Stimulated activated naive CD8-positive, alpha-beta T cell treated with anti-CD3 and anti-CD28 coated beads, Interleukin-15, Interleukin-2, amounts not matched to agents 100 ng/mL and 50 ng/mL, for 24 hours (primary cell): ENCODE measurements around the gene GOLGA6D.
"Not testable (repeated sequence)": the region's sequence is repeated elsewhere in the genome, so short reads cannot be mapped to it uniquely, and the experiment has no call there.

Experiments used
- H3K27ac Mint-ChIP-seq: one replicate; pipeline ENCODE4 v1.8.0; 2021; ENCODE audit warnings: mild to moderate bottlenecking, mixed read lengths
- H3K27me3 Mint-ChIP-seq: one replicate; pipeline ENCODE4 v1.8.0; 2021; ENCODE audit warnings: mixed read lengths
- H3K36me3 Mint-ChIP-seq: one replicate; pipeline ENCODE4 v1.8.0; 2021; ENCODE audit warnings: low read depth, mixed read lengths
- H3K4me1 Mint-ChIP-seq: one replicate; pipeline ENCODE4 v1.8.0; 2021; ENCODE audit warnings: low read depth, mixed read lengths
- H3K4me3 Mint-ChIP-seq: one replicate; pipeline ENCODE4 v1.8.0; 2021; ENCODE audit warnings: mild to moderate bottlenecking, mixed read lengths
- H3K9me3 Mint-ChIP-seq: one replicate; pipeline ENCODE4 v1.8.0; 2021; ENCODE audit warnings: mixed read lengths

GOLGA6D gene

GRCh38 chr15:75309711-75310110 is 27.1 kb downstream of the GOLGA6D start:
- Mint-ChIP-seq H3K27ac (no peak overlapping the region), H3K4me3 (no peak overlapping the region), H3K9me3 (no peaks in the 10 kb centered on the region), H3K4me1 (peaks cover 15% of the 10 kb centered on the region), H3K36me3 (no peaks in the 10 kb centered on the region), H3K27me3 (peaks cover 43% of the 10 kb centered on the region)

DNA sequence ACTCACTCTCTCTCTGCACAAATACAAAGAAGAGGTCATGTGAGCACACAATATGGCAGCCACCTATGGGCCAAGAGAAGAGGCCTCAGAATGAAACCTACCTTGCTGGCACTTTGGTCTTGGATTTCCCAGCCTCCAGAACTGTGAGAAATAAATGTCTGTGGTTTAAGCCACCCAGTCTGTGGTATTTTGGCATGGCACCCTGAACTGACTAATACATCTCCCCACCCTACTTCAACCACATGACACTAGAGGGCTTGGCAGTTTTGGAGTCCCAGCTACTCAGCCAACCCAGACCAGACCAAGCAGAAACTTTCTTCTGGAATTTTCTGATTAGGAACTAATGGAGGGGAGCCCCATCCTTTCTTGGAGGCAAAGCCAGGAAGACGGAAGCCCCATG is 29.9 kb downstream of the GOLGA6D start:
- peaks cover 15% of the 10 kb centered on the region for H3K4me1 Mint-ChIP-seq
- not testable (repeated sequence) for H3K27ac Mint-ChIP-seq, H3K4me3 Mint-ChIP-seq, H3K9me3 Mint-ChIP-seq, H3K36me3 Mint-ChIP-seq
- peaks cover 20% of the 10 kb centered on the region for H3K27me3 Mint-ChIP-seq

- no peak overlapping the region for H3K4me3 Mint-ChIP-seq
- H3K27me3 Mint-ChIP-seq = peaks cover 12% of the 10 kb centered on the region
- H3K9me3 Mint-ChIP-seq = no peaks in the 10 kb centered on the region
- peaks cover 15% of the 10 kb centered on the region for H3K4me1 Mint-ChIP-seq
- H3K36me3 Mint-ChIP-seq = no peaks in the 10 kb centered on the region
- no peak overlapping the region for H3K27ac Mint-ChIP-seq
Measured at GRCh38 chr15:75313116-75313845, 30.6 kb downstream of the GOLGA6D start.

GRCh38 chr15:75314552-75315290 is 32.1 kb downstream of the GOLGA6D start:
- Mint-ChIP-seq H3K4me1 (peaks cover 15% of the 10 kb centered on the region), H3K4me3 (no peak overlapping the region), H3K27me3 (peaks cover 7% of the 10 kb centered on the region), H3K36me3 (no peaks in the 10 kb centered on the region), H3K27ac (no peak overlapping the region), H3K9me3 (no peaks in the 10 kb centered on the region)

DNA sequence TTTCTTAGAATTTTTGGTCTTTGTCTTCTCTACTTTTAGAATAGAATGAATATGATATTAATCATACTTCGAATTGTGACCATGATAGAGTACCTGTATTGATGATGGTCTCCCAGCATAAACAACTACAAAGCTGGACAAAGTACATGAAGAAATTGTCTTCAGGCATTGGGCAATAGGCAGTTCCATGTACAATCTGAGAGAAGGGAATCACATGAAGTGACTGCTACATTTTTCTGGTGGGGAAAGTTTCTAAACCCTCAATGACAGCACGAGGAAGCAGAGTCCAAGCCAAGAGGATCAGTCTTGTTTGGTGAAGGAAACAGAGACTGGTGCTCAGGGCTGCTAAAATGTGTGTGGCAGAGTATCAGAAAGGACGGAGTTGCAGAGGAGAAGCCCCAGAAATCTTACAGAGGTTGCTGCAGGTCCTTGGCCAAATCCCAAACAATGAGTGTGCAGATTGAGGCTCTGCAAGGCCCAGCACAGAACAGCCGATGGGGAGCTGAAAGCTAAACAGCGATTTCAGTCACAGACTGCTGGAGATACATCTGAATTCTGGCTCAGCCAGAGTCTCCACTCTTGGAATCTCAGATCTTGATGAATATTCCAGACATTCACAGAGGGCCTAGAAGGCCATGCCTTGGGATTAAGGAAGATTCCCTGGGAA is 36.7 kb downstream of the GOLGA6D start:
- not testable (repeated sequence) for H3K4me1 Mint-ChIP-seq, H3K27me3 Mint-ChIP-seq, H3K27ac Mint-ChIP-seq, H3K36me3 Mint-ChIP-seq, H3K4me3 Mint-ChIP-seq, H3K9me3 Mint-ChIP-seq

DNA sequence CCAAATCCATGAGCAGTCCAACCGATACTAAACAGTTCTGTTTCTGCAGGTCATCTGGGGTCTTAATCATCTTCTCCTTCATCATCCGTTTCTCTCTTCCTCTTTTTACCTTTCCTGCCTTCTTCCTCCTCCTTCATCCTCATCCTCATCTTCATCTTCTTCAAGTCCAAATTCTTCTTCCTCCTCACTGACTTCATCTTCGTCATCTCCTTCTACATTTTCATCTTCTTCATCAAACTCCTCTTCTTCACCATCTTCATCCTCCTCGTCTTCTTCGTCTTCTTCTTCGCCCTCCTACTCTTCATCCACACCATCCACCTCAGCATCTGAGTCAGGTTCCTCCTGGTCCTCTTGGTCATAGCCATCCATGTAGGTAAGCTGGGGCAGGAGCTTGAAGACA is 39.1 kb downstream of the GOLGA6D start:
- H3K9me3 Mint-ChIP-seq = no peaks in the 10 kb centered on the region
- peaks cover 3% of the 10 kb centered on the region for H3K27me3 Mint-ChIP-seq
- H3K36me3 Mint-ChIP-seq = no peaks in the 10 kb centered on the region
- no peak overlapping the region for H3K4me3 Mint-ChIP-seq
- H3K4me1 Mint-ChIP-seq = no peaks in the 10 kb centered on the region
- peak overlapping the region; percentile 37 for H3K27ac Mint-ChIP-seq

DNA sequence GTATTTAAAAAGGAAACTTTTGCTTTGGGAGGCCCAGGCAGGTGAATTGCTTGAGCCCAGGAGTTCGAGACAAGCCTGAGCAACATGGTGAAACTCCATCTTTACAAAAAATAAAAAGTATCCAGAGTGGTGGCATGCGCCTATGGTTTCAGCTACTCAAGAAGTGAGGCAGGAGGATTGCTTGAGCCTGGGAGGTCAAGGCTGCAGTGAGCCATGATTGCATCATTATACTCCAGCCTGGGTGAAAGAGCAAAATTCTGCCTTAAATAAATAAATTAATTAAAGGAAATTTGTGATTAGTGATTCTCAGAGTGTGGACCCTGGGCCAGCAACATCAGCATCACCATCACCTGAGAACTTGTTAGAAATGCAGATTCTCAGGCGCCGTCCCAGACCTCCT is 43.3 kb downstream of the GOLGA6D start:
- Mint-ChIP-seq H3K36me3 (no peaks in the 10 kb centered on the region), H3K4me1 (no peaks in the 10 kb centered on the region), H3K27me3 (peaks cover 3% of the 10 kb centered on the region), H3K9me3 (no peaks in the 10 kb centered on the region), H3K27ac (no peak overlapping the region), H3K4me3 (no peak overlapping the region)

GRCh38 chr15:75327005-75327404 is 44.4 kb downstream of the GOLGA6D start:
- no peak overlapping the region for H3K4me3 Mint-ChIP-seq
- no peak overlapping the region for H3K27ac Mint-ChIP-seq
- H3K36me3 Mint-ChIP-seq = no peaks in the 10 kb centered on the region
- H3K27me3 Mint-ChIP-seq = peaks cover 3% of the 10 kb centered on the region
- H3K4me1 Mint-ChIP-seq = no peaks in the 10 kb centered on the region
- H3K9me3 Mint-ChIP-seq = no peaks in the 10 kb centered on the region

GRCh38 chr15:75327491-75327890 is 44.9 kb downstream of the GOLGA6D start:
- Mint-ChIP-seq H3K4me3 (no peak overlapping the region), H3K9me3 (no peaks in the 10 kb centered on the region), H3K4me1 (no peaks in the 10 kb centered on the region), H3K36me3 (no peaks in the 10 kb centered on the region), H3K27ac (no peak overlapping the region), H3K27me3 (peaks cover 3% of the 10 kb centered on the region)

GRCh38 chr15:75328493-75329314 is 46.1 kb downstream of the GOLGA6D start:
- Mint-ChIP-seq H3K27ac (no peak overlapping the region), H3K27me3 (peaks cover 3% of the 10 kb centered on the region), H3K9me3 (no peaks in the 10 kb centered on the region), H3K36me3 (no peaks in the 10 kb centered on the region), H3K4me3 (no peak overlapping the region), H3K4me1 (no peaks in the 10 kb centered on the region)

GRCh38 chr15:75329571-75329970 is 46.9 kb downstream of the GOLGA6D start:
- Mint-ChIP-seq H3K4me3 (no peak overlapping the region), H3K27ac (no peak overlapping the region), H3K36me3 (no peaks in the 10 kb centered on the region), H3K4me1 (no peaks in the 10 kb centered on the region), H3K9me3 (no peaks in the 10 kb centered on the region), H3K27me3 (no peaks in the 10 kb centered on the region)

GRCh38 chr15:75332093-75332492 is 49.5 kb downstream of the GOLGA6D start:
- peaks cover 20% of the 10 kb centered on the region for H3K4me1 Mint-ChIP-seq
- H3K9me3 Mint-ChIP-seq, H3K36me3 Mint-ChIP-seq, H3K27me3 Mint-ChIP-seq, H3K4me3 Mint-ChIP-seq, H3K27ac Mint-ChIP-seq: not testable (repeated sequence)

GRCh38 chr15:75333654-75334419 is 51.2 kb downstream of the GOLGA6D start:
- H3K9me3 Mint-ChIP-seq, H3K4me3 Mint-ChIP-seq, H3K27ac Mint-ChIP-seq, H3K36me3 Mint-ChIP-seq, H3K27me3 Mint-ChIP-seq: not testable (repeated sequence)
- H3K4me1 Mint-ChIP-seq = peaks cover 23% of the 10 kb centered on the region

- peak overlapping the region; percentile 90 for H3K27ac Mint-ChIP-seq
- no peaks in the 10 kb centered on the region for H3K27me3 Mint-ChIP-seq
- H3K4me1 Mint-ChIP-seq = peaks cover 23% of the 10 kb centered on the region
- H3K36me3 Mint-ChIP-seq = peaks cover 6% of the 10 kb centered on the region
- H3K9me3 Mint-ChIP-seq = no peaks in the 10 kb centered on the region
- peak overlapping the region; percentile 92 for H3K4me3 Mint-ChIP-seq
Measured at GRCh38 chr15:75335313-75335704, 52.7 kb downstream of the GOLGA6D start.
